K562 (cell line): Measurements from ENCODE around the gene EGFL7. TPM values are rescaled to one million over a fixed set of nuclear protein-coding genes. Genes with fewer than 3 reads are reported as not detected.

Experiments used
- ARNT ChIP-seq, 2 experiments: fragments of 450-650 bp; IDR thresholded peaks; 2 replicates each; pipeline ENCODE4 v1.6.1; 2016; ENCODE audit warnings: mild to moderate bottlenecking in 1 of 2
- DACH1 ChIP-seq: fragments of 450-650 bp; IDR thresholded peaks from 2 replicates; pipeline ENCODE4 v1.6.1; 2018; ENCODE audit not compliant: partially characterized antibody
- HMG20B ChIP-seq: fragments of 250-450 bp; sonication (Bioruptor Pico); IDR thresholded peaks from 2 replicates; pipeline ENCODE4 v1.5.0; 2021; ENCODE audit warnings: mild to moderate bottlenecking
- IFI16 ChIP-seq: fragments of 250-450 bp; sonication (Bioruptor Pico); IDR thresholded peaks from 2 replicates; pipeline ENCODE4 v2.1.2; 2022; ENCODE audit warnings: mild to moderate bottlenecking, inconsistent platforms
- KDM2B ChIP-seq: fragments of 250-450 bp; sonication (Bioruptor Pico); IDR thresholded peaks from 2 replicates; pipeline ENCODE4 v1.8.0; 2021; ENCODE audit warnings: mild to moderate bottlenecking, moderate library complexity
- MTF1 ChIP-seq: fragments of 250-450 bp; sonication (Bioruptor Pico); IDR thresholded peaks from 2 replicates; pipeline ENCODE4 v1.9.0; 2021; ENCODE audit warnings: moderate library complexity, mild to moderate bottlenecking, inconsistent platforms, borderline replicate concordance
- PURB ChIP-seq: sonication (generic); formaldehyde crosslinking; IDR thresholded peaks from 2 replicates; pipeline ENCODE4 v1.9.0; 2021; ENCODE audit warnings: low read depth, mild to moderate bottlenecking, missing genetic modification reagents
- TCFL5 ChIP-seq: fragments of 250-450 bp; sonication (Bioruptor Pico); conservative IDR thresholded peaks from 2 replicates; pipeline ENCODE4 v1.6.1; 2021; ENCODE audit warnings: mild to moderate bottlenecking, moderate library complexity, matching md5 sums
- YBX1 ChIP-seq: fragments of 450-650 bp; IDR thresholded peaks from 2 replicates; pipeline ENCODE4 v1.7.1; 2016; ENCODE audit warnings: mild to moderate bottlenecking
- ZBED1 ChIP-seq: IDR thresholded peaks from 2 replicates; pipeline ENCODE4 v1.6.1; 2014
- ZNF586 ChIP-seq: fragments of 450-650 bp; formaldehyde crosslinking; conservative IDR thresholded peaks from 2 replicates; pipeline ENCODE4 v1.4.0; 2020; ENCODE audit warnings: mild to moderate bottlenecking, moderate library complexity
- ZNF589 ChIP-seq: fragments of 200-800 bp; sonication (Bioruptor generic); IDR thresholded peaks from 2 replicates; pipeline ENCODE4 v1.6.1; 2016; ENCODE audit warnings: low read depth, missing genetic modification characterization, missing compliant biosample characterization
- ZNF766 ChIP-seq: fragments of 200-800 bp; sonication (Bioruptor generic); conservative IDR thresholded peaks from 2 replicates; pipeline ENCODE4 v1.6.1; 2016; ENCODE audit warnings: missing genetic modification characterization, missing compliant biosample characterization
- polyA plus RNA-seq, 8 experiments: library from polyadenylated mRNA; depleted of rRNA in 4 of 8; stranded (reverse) in 5 of 8; unstranded in 3 of 8; fragments of >200 nt; fragmentation: Nextera tagmentation in 2 of 8; fragmentation: Illumina TruSeq in 1 of 8; extraction: Ambion mirVana in 2 of 8; extraction: Trizol in 1 of 8; gene quantifications; 2 replicates each; pipeline versions ENCODE4 v1.2.1 to v1.2.3, GENCODE V29; 2011 to 2014; ENCODE audit warnings: inconsistent platforms in 1 of 8, missing spikeins in 1 of 8
- total RNA-seq, 7 experiments: library from RNA; depleted of rRNA in 6 of 7; stranded (reverse); fragments of >200 nt in 6 of 7; fragmentation: Illumina TruSeq in 2 of 7; extraction: Trizol in 2 of 7; gene quantifications; 2 replicates each; pipeline versions ENCODE4 v1.2.1 to v1.2.3, GENCODE V29; 2011 to 2021; ENCODE audit warnings: low replicate concordance in 1 of 7
- TF ChIP-seq, protein P1 (sequence below): fragments of 450-650 bp; formaldehyde crosslinking; IDR thresholded peaks from 2 replicates; pipeline ENCODE4 v1.4.0; 2022; ENCODE audit warnings: missing genetic modification characterization
- TF ChIP-seq, protein P2 (sequence below): fragments of 450-650 bp; IDR thresholded peaks from 2 replicates; pipeline ENCODE4 v1.6.1; 2016; ENCODE audit warnings: mild to moderate bottlenecking, moderate library complexity

Gene EGFL7
- total and polyA plus RNA-seq, 9 of the 15 experiments (the other 6 are each of a cell fraction or from before 2014, with no cell fraction given): 1.5 to 286 (median 55.5) TPM

DNA sequence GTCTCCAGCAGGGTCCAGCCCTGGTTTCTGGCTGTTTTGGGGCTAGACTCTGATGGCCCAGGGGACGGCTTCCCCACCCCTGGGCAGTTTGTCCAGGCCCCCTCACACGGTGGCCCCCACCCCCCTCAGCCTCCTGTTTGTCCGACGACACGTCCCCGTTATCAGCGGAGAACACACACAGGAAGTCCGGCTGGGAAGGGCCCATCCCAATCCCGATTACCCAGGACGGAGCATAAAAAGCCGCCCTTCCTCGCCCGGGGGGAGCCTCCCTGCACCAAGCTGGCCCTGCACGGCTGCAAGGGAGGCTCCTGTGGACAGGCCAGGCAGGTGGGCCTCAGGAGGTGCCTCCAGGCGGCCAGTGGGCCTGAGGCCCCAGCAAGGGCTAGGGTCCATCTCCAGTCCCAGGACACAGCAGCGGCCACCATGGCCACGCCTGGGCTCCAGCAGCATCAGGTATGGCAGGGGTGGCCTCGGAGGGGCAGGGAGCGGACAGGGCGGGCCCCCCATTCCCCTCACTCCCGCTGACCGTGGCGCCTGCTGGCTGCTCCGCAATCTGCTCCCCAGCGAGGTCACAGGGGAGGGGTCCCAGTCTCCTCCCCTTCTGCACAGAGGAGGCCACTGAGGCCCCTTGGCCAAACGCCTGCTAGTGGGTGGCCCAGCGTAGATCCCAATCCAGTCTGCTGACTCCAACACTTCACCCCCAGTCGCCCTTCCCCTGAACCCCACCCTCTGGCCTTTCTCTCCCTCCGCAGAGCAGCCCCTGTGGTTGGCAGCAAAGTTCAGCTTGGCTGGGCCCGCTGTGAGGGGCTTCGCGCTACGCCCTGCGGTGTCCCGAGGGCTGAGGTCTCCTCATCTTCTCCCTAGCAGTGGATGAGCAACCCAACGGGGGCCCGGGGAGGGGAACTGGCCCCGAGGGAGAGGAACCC is at the start of gene EGFL7 (continued):
- TF ChIP-seq ZBED1 (peak; percentile 70; the same call in 1 of the 2 replicates), HMG20B (CRISPR knock-in tag) (no peak), IFI16 (no peak), DACH1 (no peak), TCFL5 (CRISPR knock-in tag) (no peak), MTF1 (CRISPR knock-in tag) (no peak), ZNF589 (peak; percentile 57; the same call in 1 of the 2 replicates), KDM2B (CRISPR knock-in tag) (no peak), ARNT (IDR thresholded peaks at IDR 0.05) (peak in 1 of 2 experiments; percentile 86; a peak in 2 of 4 replicates), PURB (no peak), ZNF766 (CRISPR knock-in tag) (peak; percentile 67), YBX1 (no peak), ZNF586 (CRISPR knock-in tag) (no peak)
- TF ChIP-seq, protein P1, sequence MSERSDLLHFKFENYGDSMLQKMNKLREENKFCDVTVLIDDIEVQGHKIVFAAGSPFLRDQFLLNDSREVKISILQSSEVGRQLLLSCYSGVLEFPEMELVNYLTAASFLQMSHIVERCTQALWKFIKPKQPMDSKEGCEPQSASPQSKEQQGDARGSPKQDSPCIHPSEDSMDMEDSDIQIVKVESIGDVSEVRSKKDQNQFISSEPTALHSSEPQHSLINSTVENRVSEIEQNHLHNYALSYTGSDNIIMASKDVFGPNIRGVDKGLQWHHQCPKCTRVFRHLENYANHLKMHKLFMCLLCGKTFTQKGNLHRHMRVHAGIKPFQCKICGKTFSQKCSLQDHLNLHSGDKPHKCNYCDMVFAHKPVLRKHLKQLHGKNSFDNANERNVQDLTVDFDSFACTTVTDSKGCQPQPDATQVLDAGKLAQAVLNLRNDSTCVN (CRISPR knock-in tag): no peak
- TF ChIP-seq, protein P2, sequence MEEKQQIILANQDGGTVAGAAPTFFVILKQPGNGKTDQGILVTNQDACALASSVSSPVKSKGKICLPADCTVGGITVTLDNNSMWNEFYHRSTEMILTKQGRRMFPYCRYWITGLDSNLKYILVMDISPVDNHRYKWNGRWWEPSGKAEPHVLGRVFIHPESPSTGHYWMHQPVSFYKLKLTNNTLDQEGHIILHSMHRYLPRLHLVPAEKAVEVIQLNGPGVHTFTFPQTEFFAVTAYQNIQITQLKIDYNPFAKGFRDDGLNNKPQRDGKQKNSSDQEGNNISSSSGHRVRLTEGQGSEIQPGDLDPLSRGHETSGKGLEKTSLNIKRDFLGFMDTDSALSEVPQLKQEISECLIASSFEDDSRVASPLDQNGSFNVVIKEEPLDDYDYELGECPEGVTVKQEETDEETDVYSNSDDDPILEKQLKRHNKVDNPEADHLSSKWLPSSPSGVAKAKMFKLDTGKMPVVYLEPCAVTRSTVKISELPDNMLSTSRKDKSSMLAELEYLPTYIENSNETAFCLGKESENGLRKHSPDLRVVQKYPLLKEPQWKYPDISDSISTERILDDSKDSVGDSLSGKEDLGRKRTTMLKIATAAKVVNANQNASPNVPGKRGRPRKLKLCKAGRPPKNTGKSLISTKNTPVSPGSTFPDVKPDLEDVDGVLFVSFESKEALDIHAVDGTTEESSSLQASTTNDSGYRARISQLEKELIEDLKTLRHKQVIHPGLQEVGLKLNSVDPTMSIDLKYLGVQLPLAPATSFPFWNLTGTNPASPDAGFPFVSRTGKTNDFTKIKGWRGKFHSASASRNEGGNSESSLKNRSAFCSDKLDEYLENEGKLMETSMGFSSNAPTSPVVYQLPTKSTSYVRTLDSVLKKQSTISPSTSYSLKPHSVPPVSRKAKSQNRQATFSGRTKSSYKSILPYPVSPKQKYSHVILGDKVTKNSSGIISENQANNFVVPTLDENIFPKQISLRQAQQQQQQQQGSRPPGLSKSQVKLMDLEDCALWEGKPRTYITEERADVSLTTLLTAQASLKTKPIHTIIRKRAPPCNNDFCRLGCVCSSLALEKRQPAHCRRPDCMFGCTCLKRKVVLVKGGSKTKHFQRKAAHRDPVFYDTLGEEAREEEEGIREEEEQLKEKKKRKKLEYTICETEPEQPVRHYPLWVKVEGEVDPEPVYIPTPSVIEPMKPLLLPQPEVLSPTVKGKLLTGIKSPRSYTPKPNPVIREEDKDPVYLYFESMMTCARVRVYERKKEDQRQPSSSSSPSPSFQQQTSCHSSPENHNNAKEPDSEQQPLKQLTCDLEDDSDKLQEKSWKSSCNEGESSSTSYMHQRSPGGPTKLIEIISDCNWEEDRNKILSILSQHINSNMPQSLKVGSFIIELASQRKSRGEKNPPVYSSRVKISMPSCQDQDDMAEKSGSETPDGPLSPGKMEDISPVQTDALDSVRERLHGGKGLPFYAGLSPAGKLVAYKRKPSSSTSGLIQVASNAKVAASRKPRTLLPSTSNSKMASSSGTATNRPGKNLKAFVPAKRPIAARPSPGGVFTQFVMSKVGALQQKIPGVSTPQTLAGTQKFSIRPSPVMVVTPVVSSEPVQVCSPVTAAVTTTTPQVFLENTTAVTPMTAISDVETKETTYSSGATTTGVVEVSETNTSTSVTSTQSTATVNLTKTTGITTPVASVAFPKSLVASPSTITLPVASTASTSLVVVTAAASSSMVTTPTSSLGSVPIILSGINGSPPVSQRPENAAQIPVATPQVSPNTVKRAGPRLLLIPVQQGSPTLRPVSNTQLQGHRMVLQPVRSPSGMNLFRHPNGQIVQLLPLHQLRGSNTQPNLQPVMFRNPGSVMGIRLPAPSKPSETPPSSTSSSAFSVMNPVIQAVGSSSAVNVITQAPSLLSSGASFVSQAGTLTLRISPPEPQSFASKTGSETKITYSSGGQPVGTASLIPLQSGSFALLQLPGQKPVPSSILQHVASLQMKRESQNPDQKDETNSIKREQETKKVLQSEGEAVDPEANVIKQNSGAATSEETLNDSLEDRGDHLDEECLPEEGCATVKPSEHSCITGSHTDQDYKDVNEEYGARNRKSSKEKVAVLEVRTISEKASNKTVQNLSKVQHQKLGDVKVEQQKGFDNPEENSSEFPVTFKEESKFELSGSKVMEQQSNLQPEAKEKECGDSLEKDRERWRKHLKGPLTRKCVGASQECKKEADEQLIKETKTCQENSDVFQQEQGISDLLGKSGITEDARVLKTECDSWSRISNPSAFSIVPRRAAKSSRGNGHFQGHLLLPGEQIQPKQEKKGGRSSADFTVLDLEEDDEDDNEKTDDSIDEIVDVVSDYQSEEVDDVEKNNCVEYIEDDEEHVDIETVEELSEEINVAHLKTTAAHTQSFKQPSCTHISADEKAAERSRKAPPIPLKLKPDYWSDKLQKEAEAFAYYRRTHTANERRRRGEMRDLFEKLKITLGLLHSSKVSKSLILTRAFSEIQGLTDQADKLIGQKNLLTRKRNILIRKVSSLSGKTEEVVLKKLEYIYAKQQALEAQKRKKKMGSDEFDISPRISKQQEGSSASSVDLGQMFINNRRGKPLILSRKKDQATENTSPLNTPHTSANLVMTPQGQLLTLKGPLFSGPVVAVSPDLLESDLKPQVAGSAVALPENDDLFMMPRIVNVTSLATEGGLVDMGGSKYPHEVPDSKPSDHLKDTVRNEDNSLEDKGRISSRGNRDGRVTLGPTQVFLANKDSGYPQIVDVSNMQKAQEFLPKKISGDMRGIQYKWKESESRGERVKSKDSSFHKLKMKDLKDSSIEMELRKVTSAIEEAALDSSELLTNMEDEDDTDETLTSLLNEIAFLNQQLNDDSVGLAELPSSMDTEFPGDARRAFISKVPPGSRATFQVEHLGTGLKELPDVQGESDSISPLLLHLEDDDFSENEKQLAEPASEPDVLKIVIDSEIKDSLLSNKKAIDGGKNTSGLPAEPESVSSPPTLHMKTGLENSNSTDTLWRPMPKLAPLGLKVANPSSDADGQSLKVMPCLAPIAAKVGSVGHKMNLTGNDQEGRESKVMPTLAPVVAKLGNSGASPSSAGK: no peak; the same call in 1 of the 2 replicates
